WTC11 (cell line): ENCODE data around the gene KYNU. TPM values are rescaled to one million over a fixed set of nuclear protein-coding genes. Genes with fewer than 3 reads are reported as not detected.

ENCODE experiments used
- ATAC-seq: fragments of 200-7000 bp; cut with Tn5 transposase; 2 replicates; pipeline ENCODE4 v1.10.0; 2021; ENCODE audit warnings: mild to moderate bottlenecking, moderate library complexity
- CTCF ChIA-PET: fragments of 300-600 bp; sonication (Branson Sonifier 250); formaldehyde crosslinking; loops from one replicate; lab custom pipeline; 2021; ENCODE audit warnings: antibody characterized with exemption; lab: Charles Lee
- POLR2A ChIA-PET: fragments of 350-600 bp; sonication (Branson Sonifier 250); formaldehyde crosslinking; loops from one replicate; lab custom pipeline; 2021; ENCODE audit warnings: antibody characterized with exemption; lab: Charles Lee
- DNase-seq: peaks from one replicate; pipeline ENCODE4 v3.0.0; 2021; ENCODE audit warnings: low spot score
- H3K27ac Mint-ChIP-seq: 2 replicates; pipeline ENCODE4 v1.8.0; 2021; ENCODE audit warnings: mixed read lengths
- H3K27me3 Mint-ChIP-seq: 2 replicates; pipeline ENCODE4 v1.8.0; 2021; ENCODE audit warnings: low read depth, mild to moderate bottlenecking, moderate library complexity, mixed read lengths
- H3K36me3 Mint-ChIP-seq: 2 replicates; pipeline ENCODE4 v1.8.0; 2021; ENCODE audit warnings: mixed read lengths
- H3K4me1 Mint-ChIP-seq: 2 replicates; pipeline ENCODE4 v1.8.0; 2022; ENCODE audit warnings: mixed read lengths
- H3K4me3 Mint-ChIP-seq: 2 replicates; pipeline ENCODE4 v1.8.0; 2021; ENCODE audit warnings: mild to moderate bottlenecking, moderate library complexity, mixed read lengths
- H3K9me3 Mint-ChIP-seq: 2 replicates; pipeline ENCODE4 v1.8.0; 2021; ENCODE audit warnings: mixed read lengths
- CBFB ChIP-seq: sonication (generic); formaldehyde crosslinking; IDR thresholded peaks from 2 replicates; pipeline ENCODE4 v1.8.1; 2022; ENCODE audit warnings: mild to moderate bottlenecking, low read depth, missing genetic modification reagents
- EMX1 ChIP-seq: fragments of 250-450 bp; sonication (Bioruptor Pico); IDR thresholded peaks from 2 replicates; pipeline ENCODE4 v1.8.0; 2021; ENCODE audit warnings: mild to moderate bottlenecking
- GTF2I ChIP-seq: fragments of 250-450 bp; sonication (Bioruptor Pico); conservative IDR thresholded peaks from 2 replicates; pipeline ENCODE4 v1.4.0; 2021; ENCODE audit warnings: mild to moderate bottlenecking
- JUN ChIP-seq: sonication (generic); formaldehyde crosslinking; IDR thresholded peaks from 2 replicates; pipeline ENCODE4 v1.8.0; 2023; ENCODE audit warnings: mild to moderate bottlenecking, missing genetic modification reagents
- NFE2L1 ChIP-seq: sonication (generic); formaldehyde crosslinking; IDR thresholded peaks from 2 replicates; pipeline ENCODE4 v1.8.1; 2023; ENCODE audit warnings: missing genetic modification reagents
- NR3C1 ChIP-seq: sonication (generic); formaldehyde crosslinking; conservative IDR thresholded peaks from 2 replicates; pipeline ENCODE4 v1.8.1; 2023; ENCODE audit warnings: low read depth, mild to moderate bottlenecking, missing genetic modification reagents
- PRRX2 ChIP-seq: fragments of 250-450 bp; sonication (Bioruptor Pico); IDR thresholded peaks from 2 replicates; pipeline ENCODE4 v1.8.0; 2021; ENCODE audit warnings: mild to moderate bottlenecking
- SP1 ChIP-seq: sonication (generic); formaldehyde crosslinking; conservative IDR thresholded peaks from 2 replicates; pipeline ENCODE4 v1.8.1; 2022; ENCODE audit warnings: missing genetic modification reagents
- TCF7 ChIP-seq: sonication (generic); formaldehyde crosslinking; IDR thresholded peaks from 2 replicates; pipeline ENCODE4 v1.8.0; 2022; ENCODE audit warnings: mild to moderate bottlenecking, low read depth, missing genetic modification reagents, moderate library complexity
- TEAD1 ChIP-seq: sonication (generic); formaldehyde crosslinking; IDR thresholded peaks from 2 replicates; pipeline ENCODE4 v1.8.0; 2022; ENCODE audit warnings: mild to moderate bottlenecking, missing genetic modification reagents
- ZNF219 ChIP-seq: sonication (generic); formaldehyde crosslinking; IDR thresholded peaks from 2 replicates; pipeline ENCODE4 v1.8.0; 2023; ENCODE audit warnings: missing genetic modification reagents, mild to moderate bottlenecking, borderline replicate concordance
- ZNF423 ChIP-seq: fragments of 250-450 bp; sonication (Bioruptor Pico); IDR thresholded peaks from 2 replicates; pipeline ENCODE4 v2.1.2; 2022; ENCODE audit warnings: mild to moderate bottlenecking, moderate library complexity
- total RNA-seq: library from RNA; stranded (reverse); gene quantifications from 3 replicates; pipeline ENCODE4 v1.2.3, GENCODE V29; 2021
- TF ChIP-seq, protein P1 (sequence below): sonication (generic); formaldehyde crosslinking; IDR thresholded peaks from 2 replicates; pipeline ENCODE4 v1.8.1; 2023; ENCODE audit warnings: mild to moderate bottlenecking, missing genetic modification reagents, borderline replicate concordance
- TF ChIP-seq, protein P2 (sequence below): sonication (generic); formaldehyde crosslinking; IDR thresholded peaks from 2 replicates; pipeline ENCODE4 v1.8.0; 2022; ENCODE audit warnings: missing genetic modification reagents
- TF ChIP-seq, protein P3 (sequence below): sonication (generic); formaldehyde crosslinking; IDR thresholded peaks from 2 replicates; pipeline ENCODE4 v1.8.0; 2022; ENCODE audit warnings: mild to moderate bottlenecking, missing genetic modification reagents
- TF ChIP-seq, protein P4 (sequence below): sonication (generic); formaldehyde crosslinking; IDR thresholded peaks from 2 replicates; pipeline ENCODE4 v1.8.1; 2023; ENCODE audit warnings: mild to moderate bottlenecking, moderate library complexity, missing genetic modification reagents
- TF ChIP-seq, protein P5 (sequence below): fragments of 250-450 bp; sonication (Bioruptor Pico); conservative IDR thresholded peaks from 2 replicates; pipeline ENCODE4 v1.9.0; 2021; ENCODE audit warnings: mild to moderate bottlenecking
- TF ChIP-seq, protein P6 (sequence below): fragments of 200-600 bp; IDR thresholded peaks from 2 replicates; pipeline ENCODE4 v1.8.0; 2022; ENCODE audit warnings: antibody characterized with exemption

The KYNU gene
- total RNA-seq, 1 experiment from 2014 or later: 0.85 TPM

DNA sequence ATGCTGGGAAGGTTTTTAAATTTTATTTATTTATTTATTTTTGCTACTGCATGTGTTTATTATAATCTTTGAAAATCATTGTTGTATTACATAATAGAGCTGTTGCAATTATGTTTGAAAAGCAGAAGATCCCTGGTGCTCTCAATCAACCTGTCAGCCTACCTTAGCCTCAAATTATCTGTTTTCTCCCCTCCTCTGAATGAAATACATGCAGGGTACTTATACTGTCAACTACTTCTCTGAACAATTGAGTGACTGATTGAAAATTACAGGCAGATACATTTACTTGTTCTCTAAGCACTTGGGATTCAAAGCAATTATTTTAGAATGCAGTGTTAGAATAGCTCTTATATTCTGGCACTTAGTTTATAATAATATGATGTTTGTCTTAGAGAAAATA lies 8.1 kb downstream of the KYNU start:
- H3K9me3 Mint-ChIP-seq: peaks cover 4% of the 10 kb centered on the region
- no peak for ATAC-seq
- CTCF ChIA-PET: no interaction called here
- no peak for DNase-seq
- peaks cover 3% of the 10 kb centered on the region for H3K36me3 Mint-ChIP-seq
- H3K27ac Mint-ChIP-seq: no peak overlapping the region
- peaks cover 5% of the 10 kb centered on the region; the same call in 1 of the 2 replicates for H3K4me1 Mint-ChIP-seq
- POLR2A ChIA-PET: no interaction called here
- H3K27me3 Mint-ChIP-seq: no peaks in the 10 kb centered on the region; the same call in 1 of the 2 replicates
- TF ChIP-seq TCF7: no peak
- TF ChIP-seq, protein P1, sequence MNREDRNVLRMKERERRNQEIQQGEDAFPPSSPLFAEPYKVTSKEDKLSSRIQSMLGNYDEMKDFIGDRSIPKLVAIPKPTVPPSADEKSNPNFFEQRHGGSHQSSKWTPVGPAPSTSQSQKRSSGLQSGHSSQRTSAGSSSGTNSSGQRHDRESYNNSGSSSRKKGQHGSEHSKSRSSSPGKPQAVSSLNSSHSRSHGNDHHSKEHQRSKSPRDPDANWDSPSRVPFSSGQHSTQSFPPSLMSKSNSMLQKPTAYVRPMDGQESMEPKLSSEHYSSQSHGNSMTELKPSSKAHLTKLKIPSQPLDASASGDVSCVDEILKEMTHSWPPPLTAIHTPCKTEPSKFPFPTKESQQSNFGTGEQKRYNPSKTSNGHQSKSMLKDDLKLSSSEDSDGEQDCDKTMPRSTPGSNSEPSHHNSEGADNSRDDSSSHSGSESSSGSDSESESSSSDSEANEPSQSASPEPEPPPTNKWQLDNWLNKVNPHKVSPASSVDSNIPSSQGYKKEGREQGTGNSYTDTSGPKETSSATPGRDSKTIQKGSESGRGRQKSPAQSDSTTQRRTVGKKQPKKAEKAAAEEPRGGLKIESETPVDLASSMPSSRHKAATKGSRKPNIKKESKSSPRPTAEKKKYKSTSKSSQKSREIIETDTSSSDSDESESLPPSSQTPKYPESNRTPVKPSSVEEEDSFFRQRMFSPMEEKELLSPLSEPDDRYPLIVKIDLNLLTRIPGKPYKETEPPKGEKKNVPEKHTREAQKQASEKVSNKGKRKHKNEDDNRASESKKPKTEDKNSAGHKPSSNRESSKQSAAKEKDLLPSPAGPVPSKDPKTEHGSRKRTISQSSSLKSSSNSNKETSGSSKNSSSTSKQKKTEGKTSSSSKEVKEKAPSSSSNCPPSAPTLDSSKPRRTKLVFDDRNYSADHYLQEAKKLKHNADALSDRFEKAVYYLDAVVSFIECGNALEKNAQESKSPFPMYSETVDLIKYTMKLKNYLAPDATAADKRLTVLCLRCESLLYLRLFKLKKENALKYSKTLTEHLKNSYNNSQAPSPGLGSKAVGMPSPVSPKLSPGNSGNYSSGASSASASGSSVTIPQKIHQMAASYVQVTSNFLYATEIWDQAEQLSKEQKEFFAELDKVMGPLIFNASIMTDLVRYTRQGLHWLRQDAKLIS (CRISPR knock-in tag): no peak
- TF ChIP-seq SP1 (CRISPR knock-in tag): no peak
- H3K4me3 Mint-ChIP-seq: no peak overlapping the region

DNA sequence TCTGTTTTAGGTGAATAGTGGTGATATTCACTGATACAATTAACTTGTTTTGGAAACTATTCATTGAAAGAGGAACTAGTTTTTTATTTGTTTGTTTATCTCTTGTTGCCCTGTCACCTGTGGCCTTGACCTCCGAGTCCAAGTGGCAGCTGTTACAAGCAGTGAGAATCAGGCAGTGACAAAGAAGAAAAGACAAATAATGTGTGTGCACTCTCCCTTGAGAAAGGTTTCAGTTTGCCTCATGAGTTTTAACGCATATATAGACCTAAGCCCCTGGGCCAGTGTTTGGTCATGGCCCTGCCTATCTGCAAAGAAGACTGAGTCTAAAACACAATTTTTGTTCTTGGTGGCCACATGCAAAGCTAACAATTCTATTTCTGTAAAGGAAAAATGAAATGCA lies 15.3 kb downstream of the KYNU start:
- TF ChIP-seq PRRX2 (CRISPR knock-in tag): no peak
- TF ChIP-seq, protein P2, sequence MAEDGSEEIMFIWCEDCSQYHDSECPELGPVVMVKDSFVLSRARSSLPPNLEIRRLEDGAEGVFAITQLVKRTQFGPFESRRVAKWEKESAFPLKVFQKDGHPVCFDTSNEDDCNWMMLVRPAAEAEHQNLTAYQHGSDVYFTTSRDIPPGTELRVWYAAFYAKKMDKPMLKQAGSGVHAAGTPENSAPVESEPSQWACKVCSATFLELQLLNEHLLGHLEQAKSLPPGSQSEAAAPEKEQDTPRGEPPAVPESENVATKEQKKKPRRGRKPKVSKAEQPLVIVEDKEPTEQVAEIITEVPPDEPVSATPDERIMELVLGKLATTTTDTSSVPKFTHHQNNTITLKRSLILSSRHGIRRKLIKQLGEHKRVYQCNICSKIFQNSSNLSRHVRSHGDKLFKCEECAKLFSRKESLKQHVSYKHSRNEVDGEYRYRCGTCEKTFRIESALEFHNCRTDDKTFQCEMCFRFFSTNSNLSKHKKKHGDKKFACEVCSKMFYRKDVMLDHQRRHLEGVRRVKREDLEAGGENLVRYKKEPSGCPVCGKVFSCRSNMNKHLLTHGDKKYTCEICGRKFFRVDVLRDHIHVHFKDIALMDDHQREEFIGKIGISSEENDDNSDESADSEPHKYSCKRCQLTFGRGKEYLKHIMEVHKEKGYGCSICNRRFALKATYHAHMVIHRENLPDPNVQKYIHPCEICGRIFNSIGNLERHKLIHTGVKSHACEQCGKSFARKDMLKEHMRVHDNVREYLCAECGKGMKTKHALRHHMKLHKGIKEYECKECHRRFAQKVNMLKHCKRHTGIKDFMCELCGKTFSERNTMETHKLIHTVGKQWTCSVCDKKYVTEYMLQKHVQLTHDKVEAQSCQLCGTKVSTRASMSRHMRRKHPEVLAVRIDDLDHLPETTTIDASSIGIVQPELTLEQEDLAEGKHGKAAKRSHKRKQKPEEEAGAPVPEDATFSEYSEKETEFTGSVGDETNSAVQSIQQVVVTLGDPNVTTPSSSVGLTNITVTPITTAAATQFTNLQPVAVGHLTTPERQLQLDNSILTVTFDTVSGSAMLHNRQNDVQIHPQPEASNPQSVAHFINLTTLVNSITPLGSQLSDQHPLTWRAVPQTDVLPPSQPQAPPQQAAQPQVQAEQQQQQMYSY (CRISPR knock-in tag): no peak
- no peak for TF ChIP-seq TEAD1
- TF ChIP-seq JUN: no peak
- no peak for TF ChIP-seq ZNF423
- TF ChIP-seq, protein P3, sequence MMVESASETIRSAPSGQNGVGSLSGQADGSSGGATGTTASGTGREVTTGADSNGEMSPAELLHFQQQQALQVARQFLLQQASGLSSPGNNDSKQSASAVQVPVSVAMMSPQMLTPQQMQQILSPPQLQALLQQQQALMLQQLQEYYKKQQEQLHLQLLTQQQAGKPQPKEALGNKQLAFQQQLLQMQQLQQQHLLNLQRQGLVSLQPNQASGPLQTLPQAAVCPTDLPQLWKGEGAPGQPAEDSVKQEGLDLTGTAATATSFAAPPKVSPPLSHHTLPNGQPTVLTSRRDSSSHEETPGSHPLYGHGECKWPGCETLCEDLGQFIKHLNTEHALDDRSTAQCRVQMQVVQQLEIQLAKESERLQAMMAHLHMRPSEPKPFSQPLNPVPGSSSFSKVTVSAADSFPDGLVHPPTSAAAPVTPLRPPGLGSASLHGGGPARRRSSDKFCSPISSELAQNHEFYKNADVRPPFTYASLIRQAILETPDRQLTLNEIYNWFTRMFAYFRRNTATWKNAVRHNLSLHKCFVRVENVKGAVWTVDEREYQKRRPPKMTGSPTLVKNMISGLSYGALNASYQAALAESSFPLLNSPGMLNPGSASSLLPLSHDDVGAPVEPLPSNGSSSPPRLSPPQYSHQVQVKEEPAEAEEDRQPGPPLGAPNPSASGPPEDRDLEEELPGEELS: no peak
- no peak for TF ChIP-seq NFE2L1 (CRISPR knock-in tag)
- TF ChIP-seq, protein P4, sequence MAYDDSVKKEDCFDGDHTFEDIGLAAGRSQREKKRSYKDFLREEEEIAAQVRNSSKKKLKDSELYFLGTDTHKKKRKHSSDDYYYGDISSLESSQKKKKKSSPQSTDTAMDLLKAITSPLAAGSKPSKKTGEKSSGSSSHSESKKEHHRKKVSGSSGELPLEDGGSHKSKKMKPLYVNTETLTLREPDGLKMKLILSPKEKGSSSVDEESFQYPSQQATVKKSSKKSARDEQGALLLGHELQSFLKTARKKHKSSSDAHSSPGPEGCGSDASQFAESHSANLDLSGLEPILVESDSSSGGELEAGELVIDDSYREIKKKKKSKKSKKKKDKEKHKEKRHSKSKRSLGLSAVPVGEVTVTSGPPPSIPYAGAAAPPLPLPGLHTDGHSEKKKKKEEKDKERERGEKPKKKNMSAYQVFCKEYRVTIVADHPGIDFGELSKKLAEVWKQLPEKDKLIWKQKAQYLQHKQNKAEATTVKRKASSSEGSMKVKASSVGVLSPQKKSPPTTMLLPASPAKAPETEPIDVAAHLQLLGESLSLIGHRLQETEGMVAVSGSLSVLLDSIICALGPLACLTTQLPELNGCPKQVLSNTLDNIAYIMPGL (CRISPR knock-in tag): no peak
- no peak for TF ChIP-seq NR3C1 (CRISPR knock-in tag)
- TF ChIP-seq, protein P5, sequence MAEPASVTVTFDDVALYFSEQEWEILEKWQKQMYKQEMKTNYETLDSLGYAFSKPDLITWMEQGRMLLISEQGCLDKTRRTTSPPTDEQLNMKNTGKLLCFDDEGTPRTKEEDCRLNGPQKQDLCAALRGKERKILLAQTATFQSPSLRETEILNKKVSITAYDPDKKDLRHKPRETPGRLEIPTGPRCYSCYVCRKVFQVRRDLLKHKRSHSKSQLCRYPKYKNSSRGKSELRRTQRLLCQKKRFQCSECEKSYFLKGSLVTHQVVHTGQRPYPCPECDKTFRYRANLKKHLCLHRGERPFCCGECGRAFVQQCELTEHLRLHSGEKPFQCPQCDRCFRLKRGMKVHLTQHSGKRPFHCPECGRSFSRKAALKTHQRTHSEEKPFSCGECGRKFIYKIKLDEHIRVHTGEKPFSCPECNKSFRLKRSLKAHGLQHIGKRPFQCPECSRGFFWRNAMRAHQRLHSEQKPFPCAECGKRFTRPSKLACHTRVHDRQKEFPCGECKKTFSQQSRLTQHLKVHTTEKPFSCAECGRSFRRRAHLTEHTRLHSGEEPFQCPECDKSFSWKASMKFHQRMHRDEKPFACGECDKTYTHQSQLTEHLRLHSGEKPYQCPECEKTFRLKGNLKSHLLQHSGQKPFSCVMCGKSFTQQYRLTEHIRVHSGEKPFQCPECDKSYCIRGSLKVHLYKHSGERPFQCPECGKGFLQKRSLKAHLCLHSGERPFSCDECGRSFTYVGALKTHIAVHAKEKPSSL: no peak
- no peak for TF ChIP-seq GTF2I
- no peak for TF ChIP-seq EMX1 (CRISPR knock-in tag)
- no peak for TF ChIP-seq ZNF219 (CRISPR knock-in tag)
- TF ChIP-seq, protein P6, sequence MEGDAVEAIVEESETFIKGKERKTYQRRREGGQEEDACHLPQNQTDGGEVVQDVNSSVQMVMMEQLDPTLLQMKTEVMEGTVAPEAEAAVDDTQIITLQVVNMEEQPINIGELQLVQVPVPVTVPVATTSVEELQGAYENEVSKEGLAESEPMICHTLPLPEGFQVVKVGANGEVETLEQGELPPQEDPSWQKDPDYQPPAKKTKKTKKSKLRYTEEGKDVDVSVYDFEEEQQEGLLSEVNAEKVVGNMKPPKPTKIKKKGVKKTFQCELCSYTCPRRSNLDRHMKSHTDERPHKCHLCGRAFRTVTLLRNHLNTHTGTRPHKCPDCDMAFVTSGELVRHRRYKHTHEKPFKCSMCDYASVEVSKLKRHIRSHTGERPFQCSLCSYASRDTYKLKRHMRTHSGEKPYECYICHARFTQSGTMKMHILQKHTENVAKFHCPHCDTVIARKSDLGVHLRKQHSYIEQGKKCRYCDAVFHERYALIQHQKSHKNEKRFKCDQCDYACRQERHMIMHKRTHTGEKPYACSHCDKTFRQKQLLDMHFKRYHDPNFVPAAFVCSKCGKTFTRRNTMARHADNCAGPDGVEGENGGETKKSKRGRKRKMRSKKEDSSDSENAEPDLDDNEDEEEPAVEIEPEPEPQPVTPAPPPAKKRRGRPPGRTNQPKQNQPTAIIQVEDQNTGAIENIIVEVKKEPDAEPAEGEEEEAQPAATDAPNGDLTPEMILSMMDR: no peak
- no peak for TF ChIP-seq CBFB (CRISPR knock-in tag)
- ATAC-seq: no peak
- no peaks in the 10 kb centered on the region for H3K27me3 Mint-ChIP-seq
- H3K36me3 Mint-ChIP-seq: no peaks in the 10 kb centered on the region
- H3K4me3 Mint-ChIP-seq: no peak overlapping the region
- ChIA-PET POLR2A (no interaction called here), CTCF (no interaction called here)
- no peak for DNase-seq
- no peak overlapping the region for H3K27ac Mint-ChIP-seq
- peaks cover 5% of the 10 kb centered on the region; the same call in 1 of the 2 replicates for H3K4me1 Mint-ChIP-seq
- H3K9me3 Mint-ChIP-seq: no peaks in the 10 kb centered on the region
